Aorta (tissue), 5 donors: ENCODE measurements around the gene TTC39C. TPM values are rescaled to one million over a fixed set of nuclear protein-coding genes. Genes with fewer than 3 reads are reported as not detected.

Source experiments
- ATAC-seq: fragments of 200-7000 bp; cut with Tn5 transposase; one replicate; pipeline ENCODE4 v1.9.1; 2022; ENCODE audit warnings: moderate library complexity; ENCODE audit not compliant: low FRiP score
- DNase-seq, 2 donors: peaks; one replicate each; pipeline ENCODE4 v3.0.0-alpha.2; 2020
- H3K27ac ChIP-seq, 2 donors: one replicate each; pipeline ENCODE4 v1.5.1; 2013; ENCODE audit warnings: low read length in 2 of 2, mild to moderate bottlenecking in 2 of 2, moderate library complexity in 2 of 2, control low read depth in 1 of 2, inconsistent platforms in 1 of 2, low read depth in 1 of 2
- H3K27me3 ChIP-seq, 2 donors: one replicate each; pipeline ENCODE4 v1.6.1; 2013; ENCODE audit warnings: control low read depth in 1 of 2, low read length in 1 of 2, mild to moderate bottlenecking in 1 of 2, moderate library complexity in 1 of 2; ENCODE audit not compliant: insufficient read depth in 2 of 2, control insufficient read depth in 1 of 2
- H3K36me3 ChIP-seq, 2 donors: one replicate each; pipeline ENCODE4 v1.6.1; 2013; ENCODE audit warnings: control low read depth in 1 of 2, low read length in 1 of 2, mild to moderate bottlenecking in 1 of 2; ENCODE audit not compliant: insufficient read depth in 2 of 2, control insufficient read depth in 1 of 2
- H3K4me1 ChIP-seq, 2 donors: one replicate each; pipeline ENCODE4 v1.6.1; 2013; ENCODE audit warnings: low read length in 2 of 2, control low read depth in 1 of 2, mild to moderate bottlenecking in 1 of 2, moderate library complexity in 1 of 2; ENCODE audit not compliant: insufficient read depth in 2 of 2, control insufficient read depth in 1 of 2
- H3K4me3 ChIP-seq, 2 donors: one replicate each; pipeline ENCODE4 v1.5.1; 2013; ENCODE audit warnings: low read length in 2 of 2, control low read depth in 1 of 2, mild to moderate bottlenecking in 1 of 2
- H3K9me3 ChIP-seq: one replicate; pipeline ENCODE4 v1.6.1; 2013; ENCODE audit warnings: mild to moderate bottlenecking, low read length; ENCODE audit not compliant: control insufficient read depth
- WGBS, 2 donors: extraction: QIAGEN DNeasy Blood & Tissue Kit; methylation state at CpG; one replicate each; pipeline ENCODE4 v1.1.7; 2013; 5-methylcytosine and 5-hydroxymethylcytosine counted together
- intact Hi-C, 2 donors: fragments of 100-400 bp; cut with DNase I; formaldehyde crosslinking; loops; one replicate each; pipeline versions ENCODE4 v1.14.2 to v1.15.0; 2022
- polyA plus RNA-seq, 2 donors: library from polyadenylated mRNA; stranded (reverse); fragments of 200-250 nt; gene quantifications; one replicate each; pipeline ENCODE4 v1.2.3, GENCODE V29; 2013
- total RNA-seq, 2 donors: library from RNA; stranded (reverse); fragmentation: NEBNext Ultra II Directional; extraction: Animal tissue kit (Norgen Biotek cat#: 25700); gene quantifications; one replicate each; pipeline ENCODE4 v1.2.1, GENCODE V29; 2021
- donor health status: healthy with polysubstance abuse.
- donor health status: Bipolar disorder and iron deficiency.
- donor health status: DM: no; HTN: no; CAD: no.
- donor health status: DM: no; HTN: no; CAD: no.
- donor health status: DM: yes; HTN: yes; CAD: no.

TTC39C gene
- total and polyA plus RNA-seq, 4 donors: 2.3 to 21.2 (median 14.1) TPM

DNA sequence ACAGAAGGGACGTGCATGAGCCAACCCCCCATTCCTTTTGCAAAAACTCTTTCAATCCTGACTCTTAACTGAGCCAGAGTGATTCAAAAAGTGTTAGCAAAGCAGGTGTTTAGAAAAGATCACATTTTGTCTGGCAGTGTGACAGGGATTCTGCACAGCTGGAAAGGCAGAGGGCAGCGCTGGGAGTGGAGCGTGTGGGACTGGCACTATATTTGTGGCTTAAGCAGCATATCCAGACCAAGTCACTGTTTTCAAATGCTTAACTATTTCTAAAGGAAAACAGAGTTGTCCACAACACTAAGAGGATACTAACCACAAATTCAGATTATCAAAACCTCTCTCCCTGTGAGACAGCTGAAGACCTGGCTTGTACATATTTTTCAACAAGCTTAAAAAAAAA is 143.3 kb downstream of the TTC39C start:
- 94% methylated on average over 3 of the region's 3 CpGs for WGBS, 2 donors
- intact Hi-C loops: no loop called here
- Histone ChIP-seq H3K4me1 (no peaks in the 10 kb centered on the region), H3K27me3 (no peaks in the 10 kb centered on the region), H3K9me3 (no peaks in the 10 kb centered on the region), H3K4me3 (no peak overlapping the region), H3K27ac (no peak overlapping the region), H3K36me3 (peaks cover 0 to 6% of the 10 kb centered on the region in 2 donors)
- no peak for DNase-seq
- no peak for ATAC-seq

GRCh38 chr18:24160086-24160485 is 145.5 kb downstream of the TTC39C start:
- 96% methylated on average over 5 of the region's 5 CpGs for WGBS, 2 donors
- peaks cover 0 to 11% of the 10 kb centered on the region in 2 donors for H3K36me3 ChIP-seq

DNA sequence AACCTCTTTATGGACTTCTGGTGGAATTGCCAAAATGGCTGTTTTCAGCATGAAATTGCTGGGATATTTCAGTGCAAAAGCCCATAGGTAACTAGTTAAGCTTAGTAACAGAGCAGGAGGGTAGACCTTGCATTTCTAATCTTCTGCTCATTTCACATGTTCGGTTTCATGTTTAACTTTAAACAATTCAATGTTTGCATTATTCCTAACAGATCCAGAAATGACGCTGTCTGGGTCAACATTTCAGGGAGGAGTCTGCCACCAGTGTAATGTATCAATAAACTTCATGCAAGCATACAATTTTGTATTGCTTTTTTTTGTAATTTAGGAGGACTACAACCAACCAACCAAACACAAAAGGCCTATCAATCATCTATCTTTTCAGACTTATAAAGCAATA is 146.8 kb downstream of the TTC39C start:
- no peaks in the 10 kb centered on the region for H3K9me3 ChIP-seq
- no peak for DNase-seq
- 56 to 62% methylated on average over 2 of the region's 2 CpGs for WGBS, 2 donors
- H3K27me3 ChIP-seq: no peaks in the 10 kb centered on the region
- no peaks in the 10 kb centered on the region for H3K4me1 ChIP-seq
- H3K27ac ChIP-seq: no peak overlapping the region
- intact Hi-C loops: no loop called here
- ATAC-seq: no peak
- no peak overlapping the region for H3K4me3 ChIP-seq
- H3K36me3 ChIP-seq: peaks cover 0 to 9% of the 10 kb centered on the region in 2 donors

More at GRCh38 chr18:24160086-24160485, 145.5 kb downstream of the TTC39C start:
- Histone ChIP-seq H3K9me3 (no peaks in the 10 kb centered on the region), H3K4me1 (no peaks in the 10 kb centered on the region), H3K27ac (no peak overlapping the region), H3K4me3 (no peak overlapping the region), H3K27me3 (no peaks in the 10 kb centered on the region)
- intact Hi-C loops: no loop called here
- no peak for DNase-seq
- no peak for ATAC-seq

GRCh38 chr18:24168496-24168895 is 153.9 kb downstream of the TTC39C start:
- Histone ChIP-seq H3K27ac (no peak overlapping the region), H3K27me3 (no peaks in the 10 kb centered on the region), H3K4me1 (no peaks in the 10 kb centered on the region), H3K36me3 (peaks cover 0 to 7% of the 10 kb centered on the region in 2 donors), H3K9me3 (no peaks in the 10 kb centered on the region), H3K4me3 (no peak overlapping the region)
- DNase-seq: no peak
- WGBS, 2 donors: 74 to 76% methylated on average over 7 of the region's 7 CpGs
- intact Hi-C loops: no loop called here
- ATAC-seq: no peak

GRCh38 chr18:24170360-24170759 is 155.8 kb downstream of the TTC39C start:
- Histone ChIP-seq H3K27ac (no peak overlapping the region), H3K4me3 (no peak overlapping the region), H3K36me3 (peaks cover 0 to 5% of the 10 kb centered on the region in 2 donors), H3K27me3 (no peaks in the 10 kb centered on the region), H3K4me1 (no peaks in the 10 kb centered on the region), H3K9me3 (no peaks in the 10 kb centered on the region)
- WGBS, 2 donors: 80 to 82% methylated on average over 8 of the region's 8 CpGs
- DNase-seq: no peak
- intact Hi-C loops: loop anchor here in 1 of 2 donors (10.0 kb wide), 2 partner anchors 104 to 314 kb away; no protein-coding TSS in a partner anchor
- ATAC-seq: no peak

- Histone ChIP-seq H3K36me3 (peaks cover 3 to 4% of the 10 kb centered on the region in 2 donors), H3K4me3 (no peak overlapping the region), H3K9me3 (no peaks in the 10 kb centered on the region), H3K27ac (no peak overlapping the region), H3K27me3 (no peaks in the 10 kb centered on the region), H3K4me1 (no peaks in the 10 kb centered on the region)
- DNase-seq (no peak), ATAC-seq (no peak)
- intact Hi-C loops: loop anchor here in 1 of 2 donors (10.0 kb wide), 2 partner anchors 101 to 311 kb away; no protein-coding TSS in a partner anchor
- WGBS, 2 donors: 93 to 96% methylated on average over 3 of the region's 3 CpGs
These were observed 159.4 kb downstream of the TTC39C start for GRCh38 chr18:24173997-24174396.

GRCh38 chr18:24176727-24177416 is 162.3 kb downstream of the TTC39C start:
- Histone ChIP-seq H3K27ac (no peak overlapping the region), H3K4me3 (no peak overlapping the region), H3K9me3 (no peaks in the 10 kb centered on the region), H3K36me3 (peaks cover 2 to 3% of the 10 kb centered on the region in 2 donors), H3K4me1 (peaks cover 0 to 1% of the 10 kb centered on the region in 2 donors), H3K27me3 (no peaks in the 10 kb centered on the region)
- peak; percentile 66 to 81 for DNase-seq
- 70 to 72% methylated on average over 7 of the region's 7 CpGs for WGBS, 2 donors
- intact Hi-C loops: loop anchor here (2.0 to 10.0 kb wide), 3 partner anchors 96 to 308 kb away; no protein-coding TSS in a partner anchor
- ATAC-seq: peak; percentile 56

DNA sequence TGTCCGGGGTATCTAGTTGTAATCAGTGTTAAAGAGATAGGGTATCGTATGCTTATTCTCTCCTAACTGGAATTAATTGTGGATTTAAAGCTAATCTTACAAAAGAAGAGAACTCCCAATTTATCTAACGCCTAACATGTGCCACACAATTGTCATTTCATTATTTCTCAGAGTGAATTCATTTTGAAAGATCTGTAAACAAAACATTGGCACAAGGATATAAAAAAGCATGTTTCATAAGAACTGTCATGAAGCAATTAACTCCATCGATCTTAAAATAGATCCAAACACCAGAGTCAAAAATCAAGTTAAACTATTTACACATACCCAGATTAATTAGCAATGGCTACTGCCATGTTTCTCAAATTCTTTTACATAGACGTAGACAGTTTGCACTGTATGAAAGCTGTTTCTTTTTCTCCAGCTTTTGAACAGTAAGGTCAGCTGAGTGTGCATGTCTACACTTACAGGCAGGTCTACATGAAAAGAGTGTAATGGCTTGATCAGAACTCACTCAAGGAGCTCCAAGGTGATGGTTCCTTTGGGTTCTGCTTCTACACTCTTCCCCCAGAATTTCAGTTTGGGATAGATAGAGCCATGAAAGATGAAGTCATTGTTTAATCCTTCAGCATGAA is 163.1 kb downstream of the TTC39C start:
- H3K36me3 ChIP-seq: peaks cover 2 to 3% of the 10 kb centered on the region in 2 donors
- H3K27me3 ChIP-seq: no peaks in the 10 kb centered on the region
- no peak for ATAC-seq
- H3K9me3 ChIP-seq: no peaks in the 10 kb centered on the region
- H3K4me1 ChIP-seq: peaks cover 0 to 1% of the 10 kb centered on the region in 2 donors
- DNase-seq: no peak
- no peak overlapping the region for H3K4me3 ChIP-seq
- intact Hi-C loops: loop anchor here (2.0 to 10.0 kb wide), 3 partner anchors 95 to 307 kb away; no protein-coding TSS in a partner anchor
- no peak overlapping the region for H3K27ac ChIP-seq
- 91 to 92% methylated on average over 5 of the region's 5 CpGs for WGBS, 2 donors
